Uterus (tissue), 4 donors: ENCODE results near the gene MAML2. TPM values are rescaled to one million over a fixed set of nuclear protein-coding genes. Genes with fewer than 3 reads are reported as not detected.

Source experiments
- DNase-seq, 2 donors: peaks; one replicate each; pipeline ENCODE4 v3.0.0-alpha.2; 2019 to 2020
- H3K27ac ChIP-seq, 2 donors: fragments of 200-600 bp; sonication (generic); 1 replicate in 1 of 2; 2 replicates in 1 of 2; pipeline ENCODE4 v1.5.1; 2016 to 2018
- H3K27me3 ChIP-seq, 2 donors: fragments of 200-600 bp; sonication (generic); one replicate each; pipeline ENCODE4 v1.5.1; 2018 to 2019; ENCODE audit warnings: control low read depth in 1 of 2
- H3K36me3 ChIP-seq, 2 donors: fragments of 200-600 bp; sonication (generic); one replicate each; pipeline ENCODE4 v1.5.1; 2019; ENCODE audit warnings: control low read depth in 1 of 2
- H3K4me1 ChIP-seq, 2 donors: fragments of 200-600 bp; sonication (generic); one replicate each; pipeline ENCODE4 v1.5.1; 2018 to 2019; ENCODE audit warnings: control low read depth in 1 of 2
- H3K4me3 ChIP-seq, 2 donors: fragments of 200-600 bp; sonication (generic); 1 replicate in 1 of 2; 2 replicates in 1 of 2; pipeline ENCODE4 v1.5.1; 2018 to 2019; ENCODE audit warnings: mild to moderate bottlenecking in 1 of 2
- H3K9me3 ChIP-seq, 2 donors: fragments of 200-600 bp; sonication (generic); one replicate each; pipeline ENCODE4 v1.5.1; 2019; ENCODE audit warnings: control low read depth in 1 of 2
- POLR2A ChIP-seq, 2 donors: fragments of 450-650 bp; IDR thresholded peaks; one replicate each; pipeline ENCODE4 v1.6.1; 2016; ENCODE audit warnings: antibody characterized with exemption in 2 of 2, mild to moderate bottlenecking in 1 of 2, moderate library complexity in 1 of 2
- intact Hi-C: fragments of 100-400 bp; cut with DNase I; formaldehyde crosslinking; loops from one replicate; pipeline ENCODE4 v1.15.1; 2023; ENCODE audit warnings: low total_unique reads
- total RNA-seq, 4 donors: library from RNA; depleted of rRNA in 3 of 4; stranded (reverse); fragments of >200 nt in 3 of 4; gene quantifications; one replicate each; pipeline versions ENCODE4 v1.1.0 to v1.2.4, GENCODE V29; 2014 to 2023
- TF ChIP-seq, protein P1 (sequence below), 4 experiments: fragments of 200-600 bp in 2 of 4; fragments of 450-650 bp in 2 of 4; sonication (generic) in 2 of 4; IDR thresholded peaks; one replicate each; pipeline ENCODE4 v1.5.1; 2016 to 2019; ENCODE audit warnings: antibody characterized with exemption in 4 of 4, mild to moderate bottlenecking in 2 of 4, moderate library complexity in 1 of 4
- donor health status: DM: yes; HTN: yes; CAD: no.

The MAML2 gene
- total RNA-seq, 4 donors from 2014 or later = 8.2 to 35.9 (median 19.8) TPM

DNA sequence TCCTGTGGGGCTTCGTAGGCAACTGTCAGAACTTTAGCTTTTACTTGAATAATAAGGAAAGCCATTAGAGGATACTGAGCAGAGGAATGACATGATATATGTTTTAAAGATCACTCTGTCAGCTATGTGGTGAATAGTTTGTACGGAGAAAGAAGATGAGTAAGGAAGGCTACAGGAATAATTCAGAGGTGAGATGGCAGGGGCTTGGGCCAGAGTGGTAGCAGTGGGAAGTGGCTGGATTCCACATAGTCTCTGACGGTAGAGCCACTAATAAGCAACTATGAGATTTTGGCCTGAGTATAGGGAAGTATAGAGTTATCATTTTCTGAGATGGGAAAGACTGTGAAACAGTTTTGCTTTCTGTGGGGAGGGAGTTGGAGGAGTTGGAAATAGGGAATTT is 325.1 kb downstream of the MAML2 start:
- H3K4me1 ChIP-seq = no peaks in the 10 kb centered on the region
- no peaks in the 10 kb centered on the region for H3K36me3 ChIP-seq
- TF ChIP-seq, protein P1, sequence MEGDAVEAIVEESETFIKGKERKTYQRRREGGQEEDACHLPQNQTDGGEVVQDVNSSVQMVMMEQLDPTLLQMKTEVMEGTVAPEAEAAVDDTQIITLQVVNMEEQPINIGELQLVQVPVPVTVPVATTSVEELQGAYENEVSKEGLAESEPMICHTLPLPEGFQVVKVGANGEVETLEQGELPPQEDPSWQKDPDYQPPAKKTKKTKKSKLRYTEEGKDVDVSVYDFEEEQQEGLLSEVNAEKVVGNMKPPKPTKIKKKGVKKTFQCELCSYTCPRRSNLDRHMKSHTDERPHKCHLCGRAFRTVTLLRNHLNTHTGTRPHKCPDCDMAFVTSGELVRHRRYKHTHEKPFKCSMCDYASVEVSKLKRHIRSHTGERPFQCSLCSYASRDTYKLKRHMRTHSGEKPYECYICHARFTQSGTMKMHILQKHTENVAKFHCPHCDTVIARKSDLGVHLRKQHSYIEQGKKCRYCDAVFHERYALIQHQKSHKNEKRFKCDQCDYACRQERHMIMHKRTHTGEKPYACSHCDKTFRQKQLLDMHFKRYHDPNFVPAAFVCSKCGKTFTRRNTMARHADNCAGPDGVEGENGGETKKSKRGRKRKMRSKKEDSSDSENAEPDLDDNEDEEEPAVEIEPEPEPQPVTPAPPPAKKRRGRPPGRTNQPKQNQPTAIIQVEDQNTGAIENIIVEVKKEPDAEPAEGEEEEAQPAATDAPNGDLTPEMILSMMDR (IDR thresholded peaks at IDR 0.05) = no peak
- no peak for TF ChIP-seq POLR2A (IDR thresholded peaks at IDR 0.05)
- no peak overlapping the region for H3K27ac ChIP-seq
- DNase-seq = no peak
- H3K9me3 ChIP-seq = no peaks in the 10 kb centered on the region
- H3K4me3 ChIP-seq = no peak overlapping the region
- intact Hi-C loops = no loop called here
- H3K27me3 ChIP-seq = no peaks in the 10 kb centered on the region

DNA sequence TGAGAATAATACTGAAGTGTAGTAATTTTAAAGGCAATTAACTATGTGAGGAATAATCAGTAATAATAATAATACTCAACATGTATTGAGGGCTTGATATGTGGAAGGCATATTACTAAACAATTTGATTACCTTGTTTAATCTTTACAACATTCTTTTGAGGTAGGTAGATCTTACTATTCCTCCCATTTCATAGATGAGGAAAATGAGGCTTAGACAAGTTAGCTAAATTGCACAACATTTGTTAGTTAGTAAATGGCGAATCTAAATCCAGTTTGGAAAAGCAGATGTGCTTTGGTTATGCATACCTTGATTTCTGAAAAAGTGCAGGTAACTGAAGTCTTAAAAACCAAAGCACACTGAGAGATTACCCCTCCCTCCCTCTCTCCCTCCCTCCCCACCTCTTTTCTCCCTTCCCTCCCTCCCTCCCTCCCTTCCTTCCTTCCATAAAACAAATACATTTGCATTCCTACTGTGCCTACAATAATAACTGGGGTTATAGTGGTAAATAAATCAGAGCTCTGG is 326.0 kb downstream of the MAML2 start:
- intact Hi-C loops = no loop called here
- Histone ChIP-seq H3K27me3 (no peaks in the 10 kb centered on the region), H3K4me1 (no peaks in the 10 kb centered on the region), H3K4me3 (no peak overlapping the region), H3K27ac (no peak overlapping the region), H3K9me3 (no peaks in the 10 kb centered on the region), H3K36me3 (no peaks in the 10 kb centered on the region)
- no peak for DNase-seq
- TF ChIP-seq POLR2A (IDR thresholded peaks at IDR 0.05) = no peak
- TF ChIP-seq, protein P1 (IDR thresholded peaks at IDR 0.05) = no peak

DNA sequence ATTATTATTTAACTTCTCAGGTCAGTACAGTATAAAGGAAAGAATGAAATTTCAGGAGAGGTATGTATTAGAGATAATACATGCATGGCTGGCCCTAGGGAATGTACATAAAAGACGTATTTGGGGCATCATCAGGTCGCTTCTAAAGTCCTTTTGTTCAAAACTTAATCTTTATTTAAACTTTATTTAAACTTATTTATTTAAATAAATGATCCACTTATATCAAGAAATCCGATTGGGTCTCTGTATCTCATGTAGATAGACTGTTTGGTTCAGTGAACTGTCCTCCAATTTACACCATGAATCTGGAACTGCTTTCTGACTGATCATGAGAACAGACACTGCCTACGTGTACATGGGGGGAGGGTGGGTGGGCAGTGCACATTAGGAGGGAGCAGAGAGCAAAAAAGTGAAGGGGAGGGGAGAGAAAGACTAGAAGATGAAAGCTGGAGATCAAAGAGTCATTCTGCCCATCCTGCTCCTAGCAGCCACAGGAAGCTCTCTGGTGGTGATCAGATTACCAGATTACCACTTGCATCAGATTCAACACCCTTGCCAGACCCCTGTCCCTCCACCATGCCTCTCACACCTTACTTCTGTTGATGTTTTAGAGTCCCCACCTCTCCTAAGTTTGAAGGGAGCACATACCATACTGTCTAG is 327.0 kb downstream of the MAML2 start:
- Histone ChIP-seq H3K27ac (no peak overlapping the region), H3K4me3 (no peak overlapping the region), H3K4me1 (no peaks in the 10 kb centered on the region), H3K36me3 (no peaks in the 10 kb centered on the region), H3K27me3 (no peaks in the 10 kb centered on the region), H3K9me3 (no peaks in the 10 kb centered on the region)
- DNase-seq = no peak
- intact Hi-C loops = no loop called here
- TF ChIP-seq, protein P1 (IDR thresholded peaks at IDR 0.05) = no peak
- TF ChIP-seq POLR2A (IDR thresholded peaks at IDR 0.05) = no peak

DNA sequence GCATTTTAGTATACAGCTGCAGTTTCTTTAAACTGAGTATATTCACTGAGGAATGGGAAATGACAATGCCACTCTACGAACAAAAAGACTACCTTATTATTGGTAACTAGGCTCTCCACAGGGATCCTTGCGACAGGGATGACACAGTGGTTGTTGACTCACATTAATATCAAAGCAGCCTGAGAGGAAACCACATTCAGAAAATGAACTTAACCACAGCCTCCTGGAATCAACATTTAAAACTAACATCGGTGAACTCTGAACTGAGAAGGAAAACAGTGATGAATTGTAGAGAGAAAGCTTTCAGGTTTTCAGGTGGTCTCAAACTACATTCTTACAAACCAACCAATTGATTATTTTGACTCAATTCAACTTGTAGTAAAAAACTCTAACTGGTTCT is 328.8 kb downstream of the MAML2 start:
- H3K9me3 ChIP-seq = no peaks in the 10 kb centered on the region
- no peaks in the 10 kb centered on the region for H3K36me3 ChIP-seq
- H3K4me1 ChIP-seq = no peaks in the 10 kb centered on the region
- H3K27me3 ChIP-seq = no peaks in the 10 kb centered on the region
- H3K4me3 ChIP-seq = no peak overlapping the region
- TF ChIP-seq, protein P1 (IDR thresholded peaks at IDR 0.05) = no peak
- TF ChIP-seq POLR2A (IDR thresholded peaks at IDR 0.05) = no peak
- intact Hi-C loops = no loop called here
- H3K27ac ChIP-seq = no peak overlapping the region
- no peak for DNase-seq

DNA sequence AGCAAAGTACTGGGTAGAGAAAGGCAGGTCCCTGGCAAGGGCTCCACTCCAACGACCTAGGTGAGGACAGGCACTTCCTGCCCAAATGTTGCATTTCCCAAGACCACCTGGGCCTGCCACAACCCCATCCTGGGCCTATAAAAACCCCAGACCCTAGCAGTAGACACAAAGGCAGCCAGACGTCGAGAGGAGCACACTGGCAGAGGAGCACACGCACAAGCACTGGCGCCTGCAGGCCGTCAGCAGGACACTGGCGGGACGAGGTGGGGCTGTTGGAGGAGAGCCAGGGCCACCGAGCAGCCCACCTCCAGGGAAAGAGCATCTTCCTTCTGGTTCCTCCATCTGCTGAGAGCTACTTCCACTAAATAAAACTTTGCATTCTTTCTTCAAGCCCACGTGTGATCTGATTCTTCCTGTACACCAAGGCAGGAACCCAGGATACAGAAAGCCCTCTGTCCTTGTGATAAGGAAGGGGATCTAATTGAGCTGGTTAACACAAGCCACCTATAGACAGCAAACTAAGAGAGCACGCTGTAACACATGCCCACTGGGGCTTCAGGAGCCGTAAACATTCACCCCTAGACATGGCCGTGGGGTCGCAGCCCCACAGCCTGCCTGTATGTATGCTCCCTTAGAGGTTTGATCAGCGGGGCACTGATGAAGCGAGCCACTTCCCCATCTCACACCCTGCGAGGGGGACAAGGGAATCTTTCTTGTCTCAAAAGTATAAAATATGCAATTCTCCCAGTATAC is 329.4 kb downstream of the MAML2 start:
- DNase-seq = no peak
- Histone ChIP-seq H3K36me3 (no peaks in the 10 kb centered on the region), H3K9me3 (no peaks in the 10 kb centered on the region), H3K4me1 (no peaks in the 10 kb centered on the region), H3K27ac (no peak overlapping the region), H3K4me3 (no peak overlapping the region), H3K27me3 (no peaks in the 10 kb centered on the region)
- intact Hi-C loops = no loop called here
- TF ChIP-seq, protein P1 (IDR thresholded peaks at IDR 0.05) = no peak
- TF ChIP-seq POLR2A (IDR thresholded peaks at IDR 0.05) = no peak
